ENCODE data around the gene EARS2.
"Not testable (repeated sequence)": the region's sequence is repeated elsewhere in the genome, so short reads cannot be mapped to it uniquely, and the experiment has no call there.

The EARS2 gene

DNA sequence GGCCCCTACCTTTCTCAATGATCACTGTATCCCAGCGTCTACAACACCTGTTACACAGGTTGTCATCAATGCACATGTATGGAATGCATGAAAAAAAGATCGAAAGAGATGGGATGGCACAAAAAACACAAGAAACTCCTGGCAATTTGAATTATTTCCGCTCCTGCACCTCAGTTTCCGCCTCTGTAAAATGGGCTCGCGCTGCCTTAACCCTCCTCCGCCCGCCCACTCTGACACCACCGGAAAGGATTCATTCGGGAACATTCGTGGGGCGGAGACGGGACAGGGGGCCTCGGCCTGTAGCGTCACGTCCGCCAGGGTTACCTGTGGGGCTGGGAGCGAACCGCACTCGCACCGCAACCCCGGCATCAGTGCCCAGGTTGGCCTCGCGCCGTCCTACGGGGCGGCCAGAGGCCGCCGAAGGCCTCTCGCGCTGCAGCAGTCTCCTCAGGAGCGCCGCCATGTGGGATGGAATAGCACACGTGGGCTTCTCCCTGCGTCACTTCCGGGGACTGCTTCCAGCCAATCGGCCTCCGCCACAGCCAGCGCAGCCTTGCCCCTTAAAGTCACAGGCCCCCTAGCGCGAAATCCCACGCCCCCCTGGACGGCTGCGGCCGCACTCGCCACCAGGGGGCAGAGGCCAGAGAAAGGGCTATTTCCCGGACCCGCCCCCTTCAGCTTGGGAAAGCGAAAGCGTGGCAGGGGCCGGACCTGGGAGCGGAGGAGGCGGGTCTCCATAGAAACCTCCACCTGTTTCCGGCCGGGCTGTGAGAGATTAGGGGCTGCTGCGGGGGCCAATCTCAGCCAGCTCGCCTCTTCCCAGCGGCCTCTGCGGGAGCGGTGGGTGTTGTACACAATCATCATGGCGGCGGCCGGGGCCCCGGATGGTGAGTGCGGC lies at the start of gene EARS2, which contains the start of gene UBFD1:
Gene EARS2 (minus strand): TSS at position 470 of the 898 bp plus-strand sequence. CDS start 7 bp downstream, at position 463.
Gene UBFD1 (plus strand): TSS at position 847 of the 898 bp plus-strand sequence. CDS start 16 bp downstream, at position 863.
- DNase-seq (ENCODE audit: low read depth): peak; percentile 98

DNA sequence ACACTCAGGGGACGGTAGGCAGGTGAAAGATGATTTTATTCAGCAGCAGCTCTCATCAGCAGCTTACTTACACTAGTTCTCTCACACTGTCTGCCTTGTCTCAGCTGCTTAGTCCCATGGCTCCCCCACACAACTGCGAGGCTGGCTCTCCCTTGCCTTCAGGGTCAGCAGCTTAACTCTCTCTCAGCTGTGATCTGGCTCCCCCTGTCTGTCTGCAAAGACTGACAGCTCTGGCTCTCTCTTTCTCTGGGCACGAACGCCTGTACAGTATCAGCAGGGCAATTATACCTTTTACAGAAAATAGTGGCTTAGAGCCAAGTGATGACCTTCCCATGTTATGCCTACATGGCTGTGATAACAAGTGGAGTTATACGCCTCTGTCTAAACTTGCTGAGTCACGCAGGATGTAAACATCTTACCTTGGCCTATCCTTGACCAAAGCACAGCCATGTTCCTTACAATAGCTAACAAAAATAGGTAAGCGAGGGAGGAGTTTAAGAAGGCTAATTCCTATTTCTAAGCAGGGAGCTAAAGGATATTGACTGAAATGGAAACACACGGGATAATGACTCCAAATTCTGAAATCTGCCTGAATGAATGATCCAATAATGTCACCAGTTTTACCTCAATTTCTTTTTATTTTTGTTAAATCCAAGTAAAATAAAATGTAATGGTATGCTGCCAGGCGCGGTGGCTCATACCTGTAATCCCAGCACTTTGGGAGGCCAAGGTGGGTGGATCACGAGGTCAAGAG lies 40.0 kb upstream of the EARS2 start:
- DNase-seq (ENCODE audit: low read depth): no peak

- peak; percentile 65 for DNase-seq (ENCODE audit: low read depth)
Observed at GRCh38 chr16:23595951-23596720, 39.0 kb upstream of the EARS2 start, which contains the start of gene NDUFAB1. Gene NDUFAB1 (minus strand): TSS chr16:23596316. CDS start chr16:23596290, 26 bp downstream.

GRCh38 chr16:23595246-23595950 lies 38.2 kb upstream of the EARS2 start:
- DNase-seq (ENCODE audit: low read depth): no peak

GRCh38 chr16:23594186-23594585 lies 37.0 kb upstream of the EARS2 start:
- DNase-seq (ENCODE audit: low read depth): no peak

- DNase-seq (ENCODE audit: low read depth): no peak
Observed at GRCh38 chr16:23590181-23590580, 33.0 kb upstream of the EARS2 start.

GRCh38 chr16:23587726-23588125 lies 30.6 kb upstream of the EARS2 start:
- DNase-seq (ENCODE audit: low read depth): peak; percentile 27

GRCh38 chr16:23584186-23585076 lies 27.3 kb upstream of the EARS2 start:
- DNase-seq (ENCODE audit: low read depth): no peak

DNA sequence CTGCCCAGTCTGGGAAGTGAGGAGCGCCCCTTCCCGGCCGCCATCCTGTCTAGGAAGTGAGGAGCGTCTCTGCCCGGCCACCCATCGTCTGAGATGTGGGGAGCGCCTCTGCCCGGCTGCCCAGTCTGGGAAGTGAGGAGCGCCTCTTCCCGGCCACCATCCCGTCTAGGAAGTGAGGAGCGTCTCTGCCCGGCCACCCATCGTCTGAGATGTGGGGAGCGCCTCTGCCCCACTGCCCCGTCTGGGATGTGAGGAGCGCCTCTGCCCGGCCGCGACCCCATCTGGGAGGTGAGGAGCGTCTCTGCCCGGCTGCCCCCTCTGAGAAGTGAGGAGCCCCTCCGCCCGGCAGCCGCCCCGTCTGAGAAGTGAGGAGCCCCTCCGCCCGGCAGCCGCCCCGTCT lies 26.1 kb upstream of the EARS2 start:
- not testable (repeated sequence) for DNase-seq (ENCODE audit: low read depth)

GRCh38 chr16:23581764-23582163 lies 24.6 kb upstream of the EARS2 start:
- DNase-seq (ENCODE audit: low read depth): no peak

GRCh38 chr16:23580391-23580790 lies 23.2 kb upstream of the EARS2 start:
- DNase-seq (ENCODE audit: low read depth): no peak

DNA sequence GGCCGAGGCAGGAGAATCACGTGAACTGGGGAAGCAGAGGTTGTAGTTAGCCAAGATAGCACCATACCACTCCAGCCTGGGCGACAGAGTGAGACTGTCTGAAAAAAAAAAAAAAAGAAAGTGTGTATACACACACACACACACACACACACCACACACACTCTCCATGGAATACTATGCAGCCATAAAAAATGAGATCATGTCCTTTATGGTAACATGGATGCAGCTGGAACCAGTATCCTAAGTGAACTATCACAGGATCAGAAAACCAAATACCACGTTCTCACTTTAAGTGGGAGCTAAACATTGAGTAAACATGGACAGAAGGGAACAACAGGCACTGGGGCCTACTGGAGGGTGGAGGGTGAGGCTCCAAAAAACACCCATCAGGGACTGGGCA lies 22.2 kb upstream of the EARS2 start:
- no peak for DNase-seq (ENCODE audit: low read depth)

- DNase-seq (ENCODE audit: low read depth): no peak
Observed at GRCh38 chr16:23578101-23578830, 21.1 kb upstream of the EARS2 start.

DNA sequence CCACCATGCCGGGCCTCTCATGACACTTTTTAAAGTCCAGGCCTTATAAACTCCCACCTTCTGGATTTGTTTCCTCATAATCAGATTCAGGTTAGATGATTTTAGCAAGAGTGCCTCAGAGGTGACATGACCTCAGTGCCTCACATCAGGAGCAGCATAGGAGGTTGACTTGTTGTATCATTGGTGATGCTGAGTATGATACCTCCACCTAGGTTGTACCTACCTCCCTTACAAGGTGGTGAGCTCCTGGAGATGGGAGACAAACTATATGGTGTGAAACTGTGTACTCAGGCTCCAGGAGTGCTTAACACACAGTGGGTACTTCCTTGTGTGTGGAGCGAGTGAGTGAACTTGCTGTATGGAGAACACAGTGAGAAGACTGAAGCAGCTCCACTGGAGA lies 20.3 kb upstream of the EARS2 start:
- no peak for DNase-seq (ENCODE audit: low read depth)

GRCh38 chr16:23575834-23576233 lies 18.7 kb upstream of the EARS2 start:
- no peak for DNase-seq (ENCODE audit: low read depth)

GRCh38 chr16:23573817-23574216 lies 16.7 kb upstream of the EARS2 start:
- no peak for DNase-seq (ENCODE audit: low read depth)

DNA sequence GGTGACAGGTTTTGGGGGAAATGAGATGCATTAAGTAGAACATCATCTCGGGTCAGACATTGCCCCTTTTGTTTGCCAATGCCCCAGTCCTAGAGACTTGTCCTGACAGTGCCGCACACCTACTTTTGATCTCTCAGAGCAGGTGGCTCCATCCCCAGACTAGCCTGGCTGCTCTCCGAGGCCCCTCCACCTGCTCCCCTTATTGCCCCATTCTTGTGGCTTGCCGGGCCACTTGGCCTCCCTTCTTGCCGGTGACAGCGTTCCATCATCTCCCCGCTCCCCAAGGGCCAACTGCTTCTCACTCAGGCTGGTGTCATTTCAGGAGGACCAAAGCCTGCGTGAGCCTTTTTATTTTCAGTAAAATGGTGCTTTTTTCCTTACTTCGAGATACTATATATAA lies 15.2 kb upstream of the EARS2 start:
- no peak for DNase-seq (ENCODE audit: low read depth)

DNA sequence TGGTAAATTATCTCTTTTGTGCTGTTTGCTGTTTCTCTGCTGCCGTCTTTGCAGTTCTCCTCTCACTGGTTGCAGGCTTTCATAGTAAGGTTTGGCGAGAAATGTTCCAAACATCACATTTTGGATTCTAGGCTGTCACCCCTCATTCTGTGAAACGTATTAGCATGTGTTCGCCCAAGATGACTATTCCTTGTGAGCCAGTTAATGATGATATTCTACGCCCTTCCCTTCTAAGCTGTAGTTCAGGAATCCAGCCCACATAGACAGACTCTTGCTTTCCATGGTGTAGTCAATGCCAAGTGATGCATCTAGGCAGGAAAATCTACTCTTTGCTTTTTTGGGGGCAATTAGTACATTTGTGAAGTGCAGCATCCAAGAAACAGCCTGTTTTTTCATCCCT lies 14.7 kb upstream of the EARS2 start:
- DNase-seq (ENCODE audit: low read depth): no peak

GRCh38 chr16:23570992-23571632 lies 14.0 kb upstream of the EARS2 start:
- no peak for DNase-seq (ENCODE audit: low read depth)
